Ascending aorta (tissue), 2 donors: Measurements from ENCODE around the gene MAD2L1. TPM values are rescaled to one million over a fixed set of nuclear protein-coding genes. Genes with fewer than 3 reads are reported as not detected.

Source experiments
- DNase-seq, 2 donors: peaks; one replicate each; pipeline ENCODE4 v3.0.0-alpha.2; 2019; ENCODE audit warnings: low spot score in 2 of 2
- H3K27ac ChIP-seq, 2 donors: fragments of 200-600 bp; sonication (generic); one replicate each; pipeline ENCODE4 v1.5.1; 2016 to 2017; ENCODE audit warnings: mild to moderate bottlenecking in 1 of 2
- H3K27me3 ChIP-seq: fragments of 200-600 bp; sonication (generic); one replicate; pipeline ENCODE4 v1.5.1; 2017
- H3K36me3 ChIP-seq, 2 donors: fragments of 200-600 bp; sonication (generic); one replicate each; pipeline ENCODE4 v1.5.1; 2016
- H3K4me1 ChIP-seq, 2 donors: fragments of 200-600 bp; sonication (generic); one replicate each; pipeline ENCODE4 v1.5.1; 2016 to 2017; ENCODE audit warnings: mild to moderate bottlenecking in 1 of 2
- H3K4me3 ChIP-seq, 2 donors: fragments of 200-600 bp; sonication (generic); one replicate each; pipeline ENCODE4 v1.5.1; 2016 to 2017; ENCODE audit warnings: mild to moderate bottlenecking in 1 of 2
- H3K9me3 ChIP-seq, 2 donors: fragments of 200-600 bp; sonication (generic); one replicate each; pipeline ENCODE4 v1.5.1; 2016
- intact Hi-C: fragments of 100-400 bp; cut with DNase I; formaldehyde crosslinking; loops from one replicate; pipeline ENCODE4 v1.15.1; 2023
- total RNA-seq: library from RNA; depleted of rRNA; stranded (reverse); fragments of >200 nt; gene quantifications from one replicate; pipeline ENCODE4 v1.1.0, GENCODE V29; 2016
- TF ChIP-seq, protein P1 (sequence below), 3 experiments: fragments of 200-600 bp in 2 of 3; fragments of 450-650 bp in 1 of 3; sonication (generic) in 2 of 3; IDR thresholded peaks; one replicate each; pipeline ENCODE4 v1.5.1; 2016 to 2019; ENCODE audit warnings: antibody characterized with exemption in 3 of 3, mild to moderate bottlenecking in 1 of 3, moderate library complexity in 1 of 3

MAD2L1 gene
- 12.8 TPM for total RNA-seq

DNA sequence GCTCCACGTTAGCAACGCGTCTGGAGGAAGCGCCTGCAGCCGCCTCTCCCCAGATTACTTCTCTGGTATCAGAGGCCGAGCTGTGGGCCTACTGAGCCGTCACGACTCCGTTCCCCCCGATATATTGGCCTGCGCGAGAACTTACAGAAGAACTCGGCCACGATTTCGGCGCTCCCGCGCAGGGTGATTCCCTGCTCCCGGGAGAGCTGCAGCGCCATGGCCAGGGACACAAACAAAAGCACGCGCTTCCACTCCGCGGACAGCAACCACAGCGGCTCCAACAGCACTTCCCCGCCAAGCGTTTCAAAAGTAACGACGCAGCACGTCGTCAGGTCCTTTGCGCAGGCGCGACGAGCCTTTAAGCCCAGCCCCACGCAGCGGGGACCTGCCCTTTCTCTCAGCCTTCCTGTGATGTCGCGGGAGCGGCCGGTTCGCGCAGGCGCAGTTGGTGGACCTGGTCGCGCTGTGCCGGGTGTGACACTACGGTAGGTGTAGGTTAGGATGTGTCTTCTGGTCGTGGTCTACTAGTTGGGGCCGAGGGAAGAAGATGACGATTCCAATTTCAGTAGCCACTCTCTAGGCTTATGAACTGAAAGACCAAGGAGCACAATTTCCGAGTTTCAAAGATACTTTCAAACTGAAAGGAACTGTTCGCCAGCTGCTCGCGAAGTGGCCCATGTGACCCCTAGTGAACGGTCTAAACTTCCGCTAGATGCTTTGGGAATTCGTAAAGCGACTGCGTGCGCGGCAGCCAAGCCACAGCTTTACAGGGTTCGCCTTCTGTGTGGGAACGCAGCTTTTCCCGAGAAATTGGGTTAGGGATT lies at the start of gene MAD2L1:
MAD2L1 (minus strand) TSS at position 332 of the 824 bp plus-strand sequence; CDS start at position 218, 114 bp downstream.
- Histone ChIP-seq H3K36me3 (no peaks in the 10 kb centered on the region), H3K9me3 (no peaks in the 10 kb centered on the region), H3K4me1 (peaks cover 0 to 21% of the 10 kb centered on the region in 2 donors), H3K27me3 (no peaks in the 10 kb centered on the region), H3K27ac (peak within 1 kb of the TSS; percentile 95 to 99), H3K4me3 (peak within 1 kb of the TSS; percentile 69 to 72)
- TF ChIP-seq, protein P1, sequence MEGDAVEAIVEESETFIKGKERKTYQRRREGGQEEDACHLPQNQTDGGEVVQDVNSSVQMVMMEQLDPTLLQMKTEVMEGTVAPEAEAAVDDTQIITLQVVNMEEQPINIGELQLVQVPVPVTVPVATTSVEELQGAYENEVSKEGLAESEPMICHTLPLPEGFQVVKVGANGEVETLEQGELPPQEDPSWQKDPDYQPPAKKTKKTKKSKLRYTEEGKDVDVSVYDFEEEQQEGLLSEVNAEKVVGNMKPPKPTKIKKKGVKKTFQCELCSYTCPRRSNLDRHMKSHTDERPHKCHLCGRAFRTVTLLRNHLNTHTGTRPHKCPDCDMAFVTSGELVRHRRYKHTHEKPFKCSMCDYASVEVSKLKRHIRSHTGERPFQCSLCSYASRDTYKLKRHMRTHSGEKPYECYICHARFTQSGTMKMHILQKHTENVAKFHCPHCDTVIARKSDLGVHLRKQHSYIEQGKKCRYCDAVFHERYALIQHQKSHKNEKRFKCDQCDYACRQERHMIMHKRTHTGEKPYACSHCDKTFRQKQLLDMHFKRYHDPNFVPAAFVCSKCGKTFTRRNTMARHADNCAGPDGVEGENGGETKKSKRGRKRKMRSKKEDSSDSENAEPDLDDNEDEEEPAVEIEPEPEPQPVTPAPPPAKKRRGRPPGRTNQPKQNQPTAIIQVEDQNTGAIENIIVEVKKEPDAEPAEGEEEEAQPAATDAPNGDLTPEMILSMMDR (IDR thresholded peaks at IDR 0.05) = no peak
- DNase-seq = peak; percentile 96 to 99
- intact Hi-C loops = no loop called here

DNA sequence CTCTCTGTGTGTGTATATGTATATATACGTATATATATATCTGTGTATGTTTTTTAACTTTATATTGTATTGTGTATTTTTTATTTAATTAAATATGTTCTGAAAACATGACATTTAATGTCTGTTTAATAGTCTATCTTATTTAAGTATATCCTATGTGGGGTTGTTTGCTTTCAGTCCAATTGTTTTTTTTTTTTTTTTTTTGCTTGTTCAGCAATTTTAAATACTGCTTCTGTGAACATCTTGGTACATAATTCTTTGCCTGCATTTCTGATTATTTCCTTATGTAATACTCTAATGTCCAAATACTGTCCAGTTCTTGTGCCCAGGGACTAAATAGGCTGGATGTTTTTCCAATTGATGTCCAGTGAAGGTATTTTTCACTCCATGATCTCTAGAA lies 45.1 kb upstream of the MAD2L1 start:
- Histone ChIP-seq H3K9me3 (no peaks in the 10 kb centered on the region), H3K27ac (no peak overlapping the region), H3K4me3 (no peak overlapping the region), H3K4me1 (no peaks in the 10 kb centered on the region), H3K27me3 (no peaks in the 10 kb centered on the region), H3K36me3 (no peaks in the 10 kb centered on the region)
- intact Hi-C loops = no loop called here
- DNase-seq = no peak
- TF ChIP-seq, protein P1 (IDR thresholded peaks at IDR 0.05) = no peak

DNA sequence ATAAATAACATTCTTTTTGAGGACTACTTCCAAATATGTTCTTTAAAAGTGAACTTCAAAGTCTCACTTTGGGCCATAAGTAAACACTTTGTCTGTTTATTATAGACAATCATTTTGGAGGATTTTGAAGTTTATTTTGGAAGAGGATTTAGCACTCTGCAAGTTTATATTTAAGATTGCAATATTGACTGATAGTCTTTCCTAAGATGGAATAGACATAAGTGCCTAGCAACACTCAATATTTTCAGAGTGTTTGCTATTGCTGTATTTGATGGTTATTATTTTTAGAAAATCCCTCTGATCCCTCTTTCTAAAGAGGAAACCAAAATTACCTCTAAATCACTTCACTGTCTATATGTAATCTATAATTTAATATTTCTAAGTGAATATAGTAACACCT lies 42.8 kb upstream of the MAD2L1 start:
- Histone ChIP-seq H3K36me3 (no peaks in the 10 kb centered on the region), H3K9me3 (no peaks in the 10 kb centered on the region), H3K27me3 (no peaks in the 10 kb centered on the region), H3K4me1 (no peaks in the 10 kb centered on the region), H3K27ac (no peak overlapping the region), H3K4me3 (no peak overlapping the region)
- intact Hi-C loops = no loop called here
- DNase-seq = no peak
- TF ChIP-seq, protein P1 (IDR thresholded peaks at IDR 0.05) = no peak

DNA sequence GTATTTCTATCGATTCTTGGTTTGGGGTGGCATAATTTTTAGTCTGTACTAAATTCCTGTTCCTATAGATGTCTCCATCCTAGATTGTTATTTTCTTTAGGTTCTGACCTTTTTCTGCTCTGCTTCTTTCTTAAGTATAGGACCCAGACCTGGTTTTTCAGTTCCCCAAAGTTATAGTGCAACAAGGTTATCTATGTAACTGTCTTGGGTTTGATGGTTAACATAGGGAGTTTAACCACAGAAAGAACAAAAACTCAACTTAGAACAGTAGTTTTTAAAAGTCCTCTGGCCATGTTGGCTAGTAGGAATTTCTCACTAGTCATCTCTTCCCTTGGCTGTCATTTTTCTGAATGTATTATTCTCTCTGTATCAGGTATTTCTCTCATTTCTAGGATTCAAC lies 38.8 kb upstream of the MAD2L1 start:
- H3K36me3 ChIP-seq = no peaks in the 10 kb centered on the region
- intact Hi-C loops = no loop called here
- H3K27me3 ChIP-seq = no peaks in the 10 kb centered on the region
- no peaks in the 10 kb centered on the region for H3K4me1 ChIP-seq
- H3K4me3 ChIP-seq = no peak overlapping the region
- TF ChIP-seq, protein P1 (IDR thresholded peaks at IDR 0.05) = no peak
- no peak for DNase-seq
- no peaks in the 10 kb centered on the region for H3K9me3 ChIP-seq
- no peak overlapping the region for H3K27ac ChIP-seq

DNA sequence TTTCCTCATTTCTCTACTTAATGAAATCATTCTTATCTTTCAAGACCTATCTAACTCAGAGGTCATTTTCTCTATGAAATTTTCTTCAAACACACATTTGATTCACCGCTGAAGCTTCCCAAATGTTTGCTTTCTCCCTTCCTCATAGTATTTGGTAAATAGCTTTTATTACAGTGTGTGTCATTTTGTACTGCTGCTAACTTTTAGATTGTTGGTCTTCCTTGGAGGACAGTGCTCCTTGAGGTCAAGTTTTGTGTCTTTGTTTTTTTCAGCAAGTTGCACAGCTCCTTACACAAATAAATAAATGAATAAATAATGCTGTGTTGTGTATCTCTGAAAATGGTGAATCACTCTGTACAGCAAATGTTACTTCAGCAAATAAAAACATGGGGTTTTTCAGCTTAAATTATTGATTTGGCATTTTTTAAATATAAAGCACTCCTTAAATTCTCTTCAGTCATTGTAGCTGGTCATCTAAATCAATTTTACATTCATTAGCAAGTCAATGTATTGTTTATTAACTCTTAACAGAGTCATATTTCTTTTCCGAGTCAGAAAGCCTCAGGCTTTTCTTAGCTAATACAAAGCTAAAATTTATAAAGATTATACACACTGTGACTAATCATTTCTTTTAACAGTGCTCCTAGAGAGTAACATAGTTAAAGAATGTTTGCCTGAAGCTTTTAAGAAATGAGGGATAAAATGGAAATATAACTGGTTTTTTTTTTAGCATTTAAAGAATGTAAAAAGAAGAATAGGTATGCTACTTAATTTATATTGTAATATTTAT lies 30.1 kb upstream of the MAD2L1 start:
- no peak overlapping the region for H3K4me3 ChIP-seq
- intact Hi-C loops = no loop called here
- TF ChIP-seq, protein P1 (IDR thresholded peaks at IDR 0.05) = no peak
- H3K9me3 ChIP-seq = no peaks in the 10 kb centered on the region
- no peaks in the 10 kb centered on the region for H3K27me3 ChIP-seq
- H3K36me3 ChIP-seq = no peaks in the 10 kb centered on the region
- H3K27ac ChIP-seq = no peak overlapping the region
- H3K4me1 ChIP-seq = no peaks in the 10 kb centered on the region
- DNase-seq = no peak
